ENCODE data around the gene SMPX.

GRCh38 chrX:21662761-21663160 lies 95.2 kb downstream of the SMPX start:
- TF ChIP-seq, protein P1, sequence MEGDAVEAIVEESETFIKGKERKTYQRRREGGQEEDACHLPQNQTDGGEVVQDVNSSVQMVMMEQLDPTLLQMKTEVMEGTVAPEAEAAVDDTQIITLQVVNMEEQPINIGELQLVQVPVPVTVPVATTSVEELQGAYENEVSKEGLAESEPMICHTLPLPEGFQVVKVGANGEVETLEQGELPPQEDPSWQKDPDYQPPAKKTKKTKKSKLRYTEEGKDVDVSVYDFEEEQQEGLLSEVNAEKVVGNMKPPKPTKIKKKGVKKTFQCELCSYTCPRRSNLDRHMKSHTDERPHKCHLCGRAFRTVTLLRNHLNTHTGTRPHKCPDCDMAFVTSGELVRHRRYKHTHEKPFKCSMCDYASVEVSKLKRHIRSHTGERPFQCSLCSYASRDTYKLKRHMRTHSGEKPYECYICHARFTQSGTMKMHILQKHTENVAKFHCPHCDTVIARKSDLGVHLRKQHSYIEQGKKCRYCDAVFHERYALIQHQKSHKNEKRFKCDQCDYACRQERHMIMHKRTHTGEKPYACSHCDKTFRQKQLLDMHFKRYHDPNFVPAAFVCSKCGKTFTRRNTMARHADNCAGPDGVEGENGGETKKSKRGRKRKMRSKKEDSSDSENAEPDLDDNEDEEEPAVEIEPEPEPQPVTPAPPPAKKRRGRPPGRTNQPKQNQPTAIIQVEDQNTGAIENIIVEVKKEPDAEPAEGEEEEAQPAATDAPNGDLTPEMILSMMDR (IDR thresholded peaks at IDR 0.05; ENCODE audit: insufficient read depth, low read depth, low read length) = no peak
- TF ChIP-seq EZH2 (IDR thresholded peaks at IDR 0.05; ENCODE audit: insufficient read depth, low read length) = no peak
